K562 (cell line): ENCODE results near the gene CSE1L. TPM values are rescaled to one million over a fixed set of nuclear protein-coding genes. Genes with fewer than 3 reads are reported as not detected.

Experiments used
- ATAC-seq: fragments of 200-7000 bp; cut with Tn5 transposase; 3 replicates; pipeline ENCODE4 v1.9.1; 2020; ENCODE audit warnings: moderate library complexity
- BruUV-seq: library from RNA; stranded (reverse); fragments of 400-500 nt; replicated peaks from 2 replicates; lab custom pipeline; 2021; lab: Mats Ljungman, UMichigan
- CTCF ChIA-PET: fragments of 300-600 bp; formaldehyde crosslinking; extraction: SDS; loops from one replicate; lab custom pipeline; 2021; ENCODE audit warnings: low intra/inter-chr PET ratio; lab: Yijun Ruan, JAX
- POLR2A ChIA-PET: fragments of 300-600, 350-650 bp; sonication (Branson Sonifier 250); formaldehyde crosslinking; extraction: SDS; loops from one replicate; lab custom pipeline; 2021; ENCODE audit warnings: antibody characterized with exemption, inconsistent platforms; lab: Yijun Ruan, JAX
- DNase-seq, 4 experiments: peaks; one replicate each; pipeline versions ENCODE4 v3.0.0 to v3.0.0-alpha.2; 2011 to 2018; ENCODE audit warnings: low spot score in 3 of 4, mixed read lengths in 3 of 4; ENCODE audit errors: extremely low read depth in 1 of 4
- FAIRE-seq: peaks from 2 replicates; lab custom pipeline; 2011; peaks lifted over from hg19 to GRCh38; lab: Jason Lieb, UNC
- H2AFZ ChIP-seq: 2 replicates; pipeline ENCODE4 v1.6.0; 2011; ENCODE audit warnings: low read depth, low read length, control low read depth, inconsistent platforms
- H3K27ac ChIP-seq: fragments of 200-600 bp; 3 replicates; pipeline ENCODE4 v1.8.0; 2011; ENCODE audit warnings: low read depth, mild to moderate bottlenecking, control low read depth, inconsistent platforms, low read length, moderate library complexity, mixed read lengths; ENCODE audit errors: extremely low read depth
- H3K27me3 ChIP-seq, 2 experiments: fragments of 300-600 bp in 1 of 2; 2 replicates in 1 of 2; 3 replicates in 1 of 2; pipeline versions ENCODE4 v1.6.0 to v1.8.0; 2011; ENCODE audit warnings: inconsistent platforms in 2 of 2, low read length in 2 of 2, mild to moderate bottlenecking in 1 of 2, mixed read lengths in 1 of 2, moderate library complexity in 1 of 2; ENCODE audit not compliant: control insufficient read depth in 2 of 2, insufficient read depth in 2 of 2
- H3K36me3 ChIP-seq: fragments of 300-600 bp; 3 replicates; pipeline ENCODE4 v1.8.0; 2011; ENCODE audit warnings: mild to moderate bottlenecking, low read length, inconsistent platforms; ENCODE audit not compliant: control insufficient read depth, insufficient read depth
- H3K4me1 ChIP-seq, 2 experiments: fragments of 200-600 bp in 1 of 2; replicated peaks in 1 of 2; 2 replicates in 1 of 2; 3 replicates in 1 of 2; pipeline versions ENCODE4 v1.5.1 to v1.8.0; 2011; ENCODE audit warnings: inconsistent platforms in 2 of 2, low read length in 2 of 2, mild to moderate bottlenecking in 1 of 2, mixed read lengths in 1 of 2, moderate library complexity in 1 of 2; ENCODE audit not compliant: control insufficient read depth in 2 of 2, insufficient read depth in 2 of 2
- H3K4me2 ChIP-seq: 2 replicates; pipeline ENCODE4 v1.6.1; 2011; ENCODE audit warnings: low read length, control low read depth, inconsistent platforms, mixed read lengths; ENCODE audit not compliant: insufficient read depth
- H3K4me3 ChIP-seq: fragments of 200-600 bp; sonication (generic), shearing (Covaris generic); 2 replicates; pipeline ENCODE4 v1.5.1; 2016; ENCODE audit warnings: control low read depth, inconsistent platforms
- H3K79me2 ChIP-seq: fragments of 200-600 bp; 3 replicates; pipeline ENCODE4 v1.8.0; 2011; ENCODE audit warnings: low read length, inconsistent platforms; ENCODE audit not compliant: control insufficient read depth, insufficient read depth
- H3K9ac ChIP-seq, 2 experiments: 2 replicates each; pipeline versions ENCODE4 v1.6.0 to v1.6.1; 2011; ENCODE audit warnings: low read depth in 2 of 2, low read length in 2 of 2, control low read depth in 1 of 2, inconsistent platforms in 1 of 2, mild to moderate bottlenecking in 1 of 2, mixed read lengths in 1 of 2; ENCODE audit not compliant: insufficient read depth in 1 of 2
- H3K9me1 ChIP-seq: one replicate; pipeline ENCODE4 v1.6.0; 2011; ENCODE audit warnings: inconsistent platforms, mild to moderate bottlenecking, low read length, moderate library complexity; ENCODE audit not compliant: control insufficient read depth, insufficient read depth
- H3K9me3 ChIP-seq: replicated peaks from 2 replicates; pipeline ENCODE4 v1.5.1; 2011; ENCODE audit warnings: low read depth, low read length, inconsistent platforms; ENCODE audit not compliant: control insufficient read depth, insufficient read depth
- H4K20me1 ChIP-seq: replicated peaks from 2 replicates; pipeline ENCODE4 v1.6.1; 2011; ENCODE audit warnings: low read length, inconsistent platforms, mixed read lengths; ENCODE audit not compliant: control insufficient read depth, insufficient read depth
- BHLHE40 ChIP-seq: IDR thresholded peaks from 2 replicates; pipeline ENCODE4 v1.6.1; 2011; ENCODE audit warnings: low read length, improper control_type of control experiment
- CBX2 ChIP-seq: fragments of 200-600 bp; sonication (generic); IDR thresholded peaks from one replicate; pipeline ENCODE4 v1.6.1; 2012; ENCODE audit warnings: mild to moderate bottlenecking, low read length, inconsistent platforms; ENCODE audit not compliant: insufficient read depth, poor library complexity, severe bottlenecking
- E2F1 ChIP-seq: sonication (generic); formaldehyde crosslinking; IDR thresholded peaks from 2 replicates; pipeline ENCODE4 v1.8.1; 2023; ENCODE audit warnings: mild to moderate bottlenecking, missing genetic modification reagents, moderate library complexity
- EP400 ChIP-seq: fragments of 450-650 bp; IDR thresholded peaks from 2 replicates; pipeline ENCODE4 v1.6.1; 2017; ENCODE audit warnings: antibody characterized with exemption, mild to moderate bottlenecking, moderate library complexity
- HMGN3 ChIP-seq: IDR thresholded peaks from 2 replicates; pipeline ENCODE4 v1.6.1; 2011; ENCODE audit warnings: borderline replicate concordance, low read depth, mild to moderate bottlenecking, mixed read lengths, low read length; ENCODE audit not compliant: insufficient read length; ENCODE audit errors: extremely low read depth
- MXI1 ChIP-seq: IDR thresholded peaks from 2 replicates; pipeline ENCODE4 v1.6.1; 2011; ENCODE audit warnings: low read depth, mild to moderate bottlenecking, improper control_type of control experiment, low read length
- SRF ChIP-seq, 2 experiments: fragments of 250-450, 450-650 bp in 1 of 2; sonication (Bioruptor Pico) in 1 of 2; sonication (generic) in 1 of 2; formaldehyde crosslinking; IDR thresholded peaks; 2 replicates each; pipeline versions ENCODE4 v1.5.0 to v1.5.1; 2020 to 2022; ENCODE audit warnings: mild to moderate bottlenecking in 1 of 2, missing genetic modification reagents in 1 of 2
- U2AF2 ChIP-seq: fragments of 200-400 bp; formaldehyde crosslinking; optimal IDR thresholded peaks from 2 replicates; pipeline ENCODE3; 2017; ENCODE audit warnings: low read depth, mild to moderate bottlenecking, low read length
- ZKSCAN1 ChIP-seq: fragments of 150-350 bp; IDR thresholded peaks from 2 replicates; pipeline ENCODE4 v1.6.1; 2016; ENCODE audit warnings: low read depth, low read length
- ZNF445 ChIP-seq: fragments of 250-450 bp; sonication (Bioruptor Pico); IDR thresholded peaks from 2 replicates; pipeline ENCODE4 v1.4.0; 2020; ENCODE audit warnings: low read depth, mild to moderate bottlenecking, moderate library complexity
- ZNF57 ChIP-seq: fragments of 450-650 bp; formaldehyde crosslinking; IDR thresholded peaks from 2 replicates; pipeline ENCODE4 v1.4.0; 2020; ENCODE audit warnings: mild to moderate bottlenecking, moderate library complexity
- WGBS: fragments of 100-300 bp; shearing (Covaris generic); methylation state at CpG from one replicate; pipeline ENCODE4 v1.1.6; 2016; ENCODE audit warnings: low coverage, mixed read lengths; ENCODE audit not compliant: insufficient coverage; ENCODE audit errors: missing lambda C conversion rate; 5-methylcytosine and 5-hydroxymethylcytosine counted together
- in situ Hi-C: fragments of 300-500 bp; cut with MboI; formaldehyde crosslinking; loops from 4 replicates; pipeline ENCODE4 v1.15.0; 2018; ENCODE audit warnings: inconsistent platforms, mixed read lengths
- intact Hi-C: fragments of 100-400 bp; cut with micrococcal nuclease; formaldehyde crosslinking; loops from 2 replicates; pipeline ENCODE4 v1.14.2; 2022
- polyA plus RNA-seq, 8 experiments: library from polyadenylated mRNA; depleted of rRNA in 4 of 8; stranded (reverse) in 5 of 8; unstranded in 3 of 8; fragments of >200 nt; fragmentation: Nextera tagmentation in 2 of 8; fragmentation: Illumina TruSeq in 1 of 8; extraction: Ambion mirVana in 2 of 8; extraction: Trizol in 1 of 8; gene quantifications; 2 replicates each; pipeline versions ENCODE4 v1.2.1 to v1.2.3, GENCODE V29; 2011 to 2014; ENCODE audit warnings: inconsistent platforms in 1 of 8, missing spikeins in 1 of 8
- total RNA-seq, 7 experiments: library from RNA; depleted of rRNA in 6 of 7; stranded (reverse); fragments of >200 nt in 6 of 7; fragmentation: Illumina TruSeq in 2 of 7; extraction: Trizol in 2 of 7; gene quantifications; 2 replicates each; pipeline versions ENCODE4 v1.2.1 to v1.2.3, GENCODE V29; 2011 to 2021; ENCODE audit warnings: low replicate concordance in 1 of 7
- TF ChIP-seq, protein P1 (sequence below): fragments of 250-450 bp; sonication (Bioruptor Pico); IDR thresholded peaks from 2 replicates; pipeline ENCODE4 v1.8.0; 2021; ENCODE audit warnings: moderate library complexity, mild to moderate bottlenecking, inconsistent platforms

The CSE1L gene
- total and polyA plus RNA-seq, 9 of the 15 experiments (the other 6 are each of a cell fraction or from before 2014, with no cell fraction given) = 138 to 280 (median 209) TPM

- no peak for TF ChIP-seq U2AF2
- TF ChIP-seq, all 486 proteins: peak for 4
Observed at GRCh38 chr20:49028684-49029083, 17.4 kb upstream of the CSE1L start (continued).

- Histone ChIP-seq H3K4me1 (no peaks in the 10 kb centered on the region), H3K9me1 (no peaks in the 10 kb centered on the region), H3K4me3 (no peak overlapping the region), H3K27me3 (no peaks in the 10 kb centered on the region), H3K27ac (no peak overlapping the region), H2AFZ (no peak overlapping the region), H4K20me1 (no peaks in the 10 kb centered on the region), H3K79me2 (no peaks in the 10 kb centered on the region), H3K9ac (no peak overlapping the region), H3K36me3 (peaks cover 66% of the 10 kb centered on the region), H3K4me2 (no peak overlapping the region), H3K9me3 (no peaks in the 10 kb centered on the region)
- POLR2A ChIA-PET = interaction anchor here (0.5 to 1.6 kb wide), 5 partner anchors 9 to 53 kb away, joined by 3 to 6 read pairs (median 3); partner anchors contain the start of gene CSE1L
- no peak for ATAC-seq
- CTCF ChIA-PET = no interaction called here
- no peak for DNase-seq
- no peak for FAIRE-seq
- intact Hi-C loops (no loop called here), in situ Hi-C loops (no loop called here)
- TF ChIP-seq HMGN3 = no peak
- no peak for TF ChIP-seq ZNF445 (CRISPR knock-in tag)
- TF ChIP-seq MXI1 = no peak
- no peak for TF ChIP-seq CBX2
- no peak for TF ChIP-seq SRF (CRISPR knock-in tag; IDR thresholded peaks at IDR 0.05)
- TF ChIP-seq ZKSCAN1 = no peak
- TF ChIP-seq BHLHE40 = no peak
- no peak for TF ChIP-seq ZNF57 (CRISPR knock-in tag)
- TF ChIP-seq E2F1 (CRISPR knock-in tag) = no peak
- no peak for TF ChIP-seq EP400
- TF ChIP-seq, protein P1, sequence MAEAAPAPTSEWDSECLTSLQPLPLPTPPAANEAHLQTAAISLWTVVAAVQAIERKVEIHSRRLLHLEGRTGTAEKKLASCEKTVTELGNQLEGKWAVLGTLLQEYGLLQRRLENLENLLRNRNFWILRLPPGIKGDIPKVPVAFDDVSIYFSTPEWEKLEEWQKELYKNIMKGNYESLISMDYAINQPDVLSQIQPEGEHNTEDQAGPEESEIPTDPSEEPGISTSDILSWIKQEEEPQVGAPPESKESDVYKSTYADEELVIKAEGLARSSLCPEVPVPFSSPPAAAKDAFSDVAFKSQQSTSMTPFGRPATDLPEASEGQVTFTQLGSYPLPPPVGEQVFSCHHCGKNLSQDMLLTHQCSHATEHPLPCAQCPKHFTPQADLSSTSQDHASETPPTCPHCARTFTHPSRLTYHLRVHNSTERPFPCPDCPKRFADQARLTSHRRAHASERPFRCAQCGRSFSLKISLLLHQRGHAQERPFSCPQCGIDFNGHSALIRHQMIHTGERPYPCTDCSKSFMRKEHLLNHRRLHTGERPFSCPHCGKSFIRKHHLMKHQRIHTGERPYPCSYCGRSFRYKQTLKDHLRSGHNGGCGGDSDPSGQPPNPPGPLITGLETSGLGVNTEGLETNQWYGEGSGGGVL (CRISPR knock-in tag) = no peak
- BruUV-seq = no TSS peak
- WGBS = 100% methylated on average over 1 of the region's 1 CpG
Observed at GRCh38 chr20:49029203-49029602, 16.9 kb upstream of the CSE1L start.
